Measurements from ENCODE around the gene REELD1. TPM values are rescaled to one million over a fixed set of nuclear protein-coding genes. Genes with fewer than 3 reads are reported as not detected.

Gene REELD1
- total RNA-seq (under 1 TPM in 4 of 10 donors, not detected in 6; 0.12 to 0.25 (median 0.22) TPM), polyA plus RNA-seq (1 to 10 TPM in 1 of 2 donors, under 1 TPM in 1; 0.12 to 1.4 TPM)
- long read RNA-seq, donor 1: 0 reads
- long read RNA-seq, donor 2: 0 reads
- long read RNA-seq, donor 3: 0 reads

DNA sequence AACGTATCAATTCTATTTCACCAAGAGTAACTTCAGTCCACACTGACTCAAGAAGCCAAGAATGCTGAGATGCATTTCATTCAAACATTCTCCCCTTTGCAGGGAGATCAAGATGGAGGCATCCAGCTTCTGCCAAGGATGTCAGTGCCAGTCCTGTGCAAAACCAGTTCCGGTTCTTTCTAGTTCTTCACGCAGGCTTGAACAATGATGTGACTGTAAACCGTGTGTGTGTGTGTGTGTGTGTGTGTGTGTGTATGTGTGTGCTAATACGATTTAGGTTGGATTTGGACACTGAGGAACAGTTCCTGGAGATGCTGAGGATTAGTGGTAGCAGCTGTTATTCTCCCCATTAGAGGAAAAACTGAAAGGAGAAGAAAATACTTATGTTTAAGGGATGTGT, at the start of gene REELD1:
Gene REELD1 (plus strand): TSS at position 301 of the 400 bp plus-strand sequence. CDS start 2,415 bp downstream, outside the sequence.
- no peaks in the 10 kb centered on the region for H3K9me3 ChIP-seq
- no peaks in the 10 kb centered on the region for H3K27me3 ChIP-seq
- no peak within 1 kb of the TSS for H3K27ac ChIP-seq
- ATAC-seq (no peak), DNase-seq (no peak)
- H3K36me3 ChIP-seq: no peaks in the 10 kb centered on the region
- TF ChIP-seq, protein P1, sequence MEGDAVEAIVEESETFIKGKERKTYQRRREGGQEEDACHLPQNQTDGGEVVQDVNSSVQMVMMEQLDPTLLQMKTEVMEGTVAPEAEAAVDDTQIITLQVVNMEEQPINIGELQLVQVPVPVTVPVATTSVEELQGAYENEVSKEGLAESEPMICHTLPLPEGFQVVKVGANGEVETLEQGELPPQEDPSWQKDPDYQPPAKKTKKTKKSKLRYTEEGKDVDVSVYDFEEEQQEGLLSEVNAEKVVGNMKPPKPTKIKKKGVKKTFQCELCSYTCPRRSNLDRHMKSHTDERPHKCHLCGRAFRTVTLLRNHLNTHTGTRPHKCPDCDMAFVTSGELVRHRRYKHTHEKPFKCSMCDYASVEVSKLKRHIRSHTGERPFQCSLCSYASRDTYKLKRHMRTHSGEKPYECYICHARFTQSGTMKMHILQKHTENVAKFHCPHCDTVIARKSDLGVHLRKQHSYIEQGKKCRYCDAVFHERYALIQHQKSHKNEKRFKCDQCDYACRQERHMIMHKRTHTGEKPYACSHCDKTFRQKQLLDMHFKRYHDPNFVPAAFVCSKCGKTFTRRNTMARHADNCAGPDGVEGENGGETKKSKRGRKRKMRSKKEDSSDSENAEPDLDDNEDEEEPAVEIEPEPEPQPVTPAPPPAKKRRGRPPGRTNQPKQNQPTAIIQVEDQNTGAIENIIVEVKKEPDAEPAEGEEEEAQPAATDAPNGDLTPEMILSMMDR (IDR thresholded peaks at IDR 0.05): no peak
- intact Hi-C loops (cut with DNase I): no loop called here
- 81 to 89% methylated on average over 5 of the region's 5 CpGs for WGBS, 2 donors
- no peak within 1 kb of the TSS for H3K4me3 ChIP-seq
- H3K4me1 ChIP-seq: no peaks in the 10 kb centered on the region

DNA sequence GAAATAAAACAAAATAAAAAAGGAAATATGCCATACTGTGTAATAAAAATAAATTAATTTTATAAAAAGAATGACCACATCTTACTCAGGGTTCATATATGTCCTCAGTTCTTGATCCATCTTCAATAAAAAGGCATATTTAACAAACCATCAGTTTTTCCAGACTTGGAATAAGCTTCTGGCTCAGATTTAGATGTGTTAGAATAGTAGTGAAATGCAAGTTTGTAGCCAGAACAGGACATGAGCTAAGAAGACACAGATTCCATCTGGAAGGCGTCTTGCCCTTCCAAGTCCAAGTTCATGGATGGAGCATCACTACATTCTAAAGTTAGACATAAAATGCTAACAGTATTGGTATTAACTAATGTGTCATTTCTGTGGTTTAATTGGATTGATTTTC, 49.1 kb upstream of the REELD1 start:
- intact Hi-C loops (cut with DNase I): no loop called here

DNA sequence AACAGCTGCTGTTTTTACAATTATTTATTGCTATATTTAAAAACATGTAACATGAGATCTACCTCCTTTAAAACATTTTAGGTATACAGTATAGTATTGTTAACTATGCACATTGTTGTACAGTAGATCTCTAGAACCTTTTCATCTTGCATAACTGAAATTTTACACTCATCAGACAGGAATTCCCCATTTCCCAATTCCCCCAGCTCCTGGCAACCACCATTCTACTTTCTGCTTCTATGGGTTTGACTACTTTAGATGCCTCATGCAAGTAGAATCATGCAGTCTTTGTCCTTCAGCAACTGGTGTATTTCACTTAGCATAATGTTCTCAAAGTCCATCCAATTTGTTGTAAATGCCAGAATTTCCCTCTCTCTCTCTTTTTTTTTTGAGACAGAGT, 48.5 kb upstream of the REELD1 start:
- no peaks in the 10 kb centered on the region for H3K27me3 ChIP-seq
- DNase-seq: no peak
- intact Hi-C loops (cut with DNase I): no loop called here
- ATAC-seq: no peak
- no peak overlapping the region for H3K4me3 ChIP-seq
- peaks cover 0 to 16% (median 7%) of the 10 kb centered on the region in 11 donors for H3K9me3 ChIP-seq
- no peak overlapping the region for H3K27ac ChIP-seq
- TF ChIP-seq, protein P1 (IDR thresholded peaks at IDR 0.05): no peak
- H3K36me3 ChIP-seq: no peaks in the 10 kb centered on the region
- no peaks in the 10 kb centered on the region for H3K4me1 ChIP-seq

More for the DNA sequence above, 49.1 kb upstream of the REELD1 start:
- no peak for ATAC-seq
- WGBS, 2 donors: 68 to 70% methylated on average over 1 of the region's 1 CpG
- TF ChIP-seq, protein P1 (IDR thresholded peaks at IDR 0.05): no peak
- no peaks in the 10 kb centered on the region for H3K27me3 ChIP-seq
- H3K4me3 ChIP-seq: no peak overlapping the region
- DNase-seq: no peak
- no peaks in the 10 kb centered on the region for H3K4me1 ChIP-seq
- H3K27ac ChIP-seq: no peak overlapping the region
- H3K9me3 ChIP-seq: peaks cover 0 to 16% (median 7%) of the 10 kb centered on the region in 11 donors
- H3K36me3 ChIP-seq: no peaks in the 10 kb centered on the region

DNA sequence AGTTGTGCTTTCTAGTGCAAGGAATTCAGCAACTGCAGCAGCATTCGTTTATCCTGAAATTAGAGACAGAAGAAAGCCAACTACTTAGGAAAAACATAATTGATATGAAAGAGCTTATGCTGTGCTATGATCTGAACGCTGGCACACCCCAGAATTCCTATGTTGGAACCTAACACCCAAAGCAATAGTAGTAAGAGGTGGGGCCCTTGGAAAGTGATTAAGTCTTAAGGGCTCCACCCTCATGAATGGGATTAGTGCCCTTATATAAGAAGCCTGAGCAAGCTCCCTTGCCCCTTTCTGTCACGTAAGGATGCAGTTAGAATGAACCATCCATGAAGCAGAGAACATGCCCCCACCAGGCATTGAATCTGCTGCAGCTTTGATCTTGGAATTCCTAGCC, 44.2 kb upstream of the REELD1 start:
- Histone ChIP-seq H3K27me3 (no peaks in the 10 kb centered on the region), H3K9me3 (no peaks in the 10 kb centered on the region), H3K36me3 (no peaks in the 10 kb centered on the region), H3K27ac (no peak overlapping the region), H3K4me3 (no peak overlapping the region), H3K4me1 (peaks cover 0 to 3% (median 0%) of the 10 kb centered on the region in 9 donors)
- intact Hi-C loops (cut with DNase I): loop anchor here in 4 of 10 donors (10.0 kb wide), 5 partner anchors 55 to 435 kb away; partner anchors contain the start of genes ZNF827 (in 2 of the 4) and SLC10A7 (in 1 of the 4)
- no peak for DNase-seq
- TF ChIP-seq, protein P1 (IDR thresholded peaks at IDR 0.05): no peak
- WGBS, 2 donors: 86 to 87% methylated on average over 3 of the region's 3 CpGs
- no peak for ATAC-seq
